Right cardiac atrium (tissue), 5 donors: ENCODE results near the gene COL2A1. TPM values are rescaled to one million over a fixed set of nuclear protein-coding genes. Genes with fewer than 3 reads are reported as not detected.
A peak's percentile ranks its signal among the peaks of the same experiment; 100 is the strongest.

Experiments
- ATAC-seq, 2 donors: fragments of 200-7000 bp; cut with Tn5 transposase; one replicate each; pipeline versions ENCODE4 v1.8.0 to v1.9.1; 2020; ENCODE audit warnings: moderate library complexity in 2 of 2, mild to moderate bottlenecking in 1 of 2
- DNase-seq, 3 donors: peaks; one replicate each; pipeline ENCODE4 v3.0.0-alpha.2; 2020
- H3K27ac ChIP-seq: one replicate; pipeline ENCODE4 v1.5.1; 2013; ENCODE audit warnings: mild to moderate bottlenecking, low read length, control low read depth, moderate library complexity
- H3K27me3 ChIP-seq: one replicate; pipeline ENCODE4 v1.6.1; 2013; ENCODE audit not compliant: control insufficient read depth, insufficient read depth
- H3K4me1 ChIP-seq: one replicate; pipeline ENCODE4 v1.6.1; 2013; ENCODE audit warnings: low read length; ENCODE audit not compliant: control insufficient read depth, insufficient read depth
- H3K4me3 ChIP-seq: one replicate; pipeline ENCODE4 v1.5.1; 2013; ENCODE audit warnings: low read length, control low read depth
- H3K9me3 ChIP-seq: one replicate; pipeline ENCODE4 v1.6.1; 2013; ENCODE audit warnings: low read length; ENCODE audit not compliant: control insufficient read depth
- WGBS: extraction: QIAGEN DNeasy Blood & Tissue Kit; methylation state at CpG from one replicate; pipeline ENCODE4 v1.1.7; 2013; 5-methylcytosine and 5-hydroxymethylcytosine counted together
- intact Hi-C, 4 donors: fragments of 100-400 bp; cut with DNase I; formaldehyde crosslinking; loops; one replicate each; pipeline versions ENCODE4 v1.11.0 to v1.14.0; 2022 to 2023
- polyA plus RNA-seq: library from polyadenylated mRNA; stranded (reverse); fragments of 200-250 nt; gene quantifications from one replicate; pipeline ENCODE4 v1.2.3, GENCODE V29; 2013
- total RNA-seq, 4 donors: library from RNA; stranded (reverse); fragmentation: NEBNext Ultra II Directional; extraction: Animal tissue kit (Norgen Biotek cat#: 25700); gene quantifications; one replicate each; pipeline ENCODE4 v1.2.1, GENCODE V29; 2021
- donor health status: healthy with polysubstance abuse.
- donor health status: DM: no; HTN: yes; CAD: no.
- donor health status: DM: no; HTN: no; CAD: no.
- donor health status: DM: no; HTN: yes; CAD: no; lungs with severe emphysema.
- donor health status: DM: yes; HTN: yes; CAD: no.

COL2A1 gene
- total and polyA plus RNA-seq, 5 donors: 0.07 TPM; not detected in 4

DNA sequence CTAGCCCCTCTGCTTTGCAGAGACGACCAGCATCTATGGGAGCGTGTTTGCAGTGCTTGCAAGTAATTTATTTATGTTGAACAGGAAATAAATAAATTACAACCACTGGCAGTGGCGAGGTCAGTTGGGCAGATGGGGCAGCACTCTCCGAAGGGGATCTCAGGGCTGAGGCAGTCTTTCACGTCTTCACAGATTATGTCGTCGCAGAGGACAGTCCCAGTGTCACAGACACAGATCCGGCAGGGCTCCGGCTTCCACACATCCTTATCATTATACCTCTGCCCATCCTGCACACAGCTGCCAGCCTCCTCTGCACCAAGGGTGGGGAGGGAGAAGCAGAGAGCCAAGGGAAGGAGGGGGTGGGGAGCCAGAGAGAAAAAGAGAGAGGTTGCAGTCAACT lies 4.5 kb downstream of the COL2A1 start:
- H3K27me3 ChIP-seq: no peaks in the 10 kb centered on the region

DNA sequence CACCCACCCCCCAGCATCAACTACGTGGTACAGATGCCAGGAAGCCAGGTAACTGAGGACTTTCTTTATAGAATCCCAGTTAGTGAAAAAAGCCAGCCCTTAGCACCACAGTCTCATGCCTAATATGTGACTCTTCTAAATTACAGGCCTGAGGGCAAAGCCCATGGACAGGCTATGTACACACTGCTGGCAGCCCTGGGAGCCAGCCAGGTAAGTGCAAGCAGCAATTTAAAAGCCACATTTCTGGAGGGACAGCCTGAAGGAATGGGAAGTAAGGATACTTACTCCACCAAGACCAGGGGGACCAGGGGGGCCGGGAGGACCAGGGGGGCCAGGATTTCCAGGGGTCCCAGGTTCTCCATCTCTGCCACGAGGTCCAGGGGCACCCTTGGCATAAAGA lies 7.0 kb downstream of the COL2A1 start:
- peaks cover 4% of the 10 kb centered on the region for H3K4me1 ChIP-seq
- intact Hi-C loops: no loop called here
- ATAC-seq: no peak
- DNase-seq: no peak
- whole genome bisulfite sequencing: 79% methylated on average over 3 of the region's 3 CpGs
- H3K9me3 ChIP-seq: no peaks in the 10 kb centered on the region
- no peak overlapping the region for H3K4me3 ChIP-seq
- no peaks in the 10 kb centered on the region for H3K27me3 ChIP-seq
- no peak overlapping the region for H3K27ac ChIP-seq

More for the DNA sequence above, 4.5 kb downstream of the COL2A1 start:
- DNase-seq (no peak), ATAC-seq (no peak)
- intact Hi-C loops: no loop called here
- Histone ChIP-seq H3K4me1 (peaks cover 4% of the 10 kb centered on the region), H3K4me3 (no peak overlapping the region), H3K9me3 (no peaks in the 10 kb centered on the region), H3K27ac (no peak overlapping the region)
- WGBS: 59% methylated on average over 9 of the region's 9 CpGs

DNA sequence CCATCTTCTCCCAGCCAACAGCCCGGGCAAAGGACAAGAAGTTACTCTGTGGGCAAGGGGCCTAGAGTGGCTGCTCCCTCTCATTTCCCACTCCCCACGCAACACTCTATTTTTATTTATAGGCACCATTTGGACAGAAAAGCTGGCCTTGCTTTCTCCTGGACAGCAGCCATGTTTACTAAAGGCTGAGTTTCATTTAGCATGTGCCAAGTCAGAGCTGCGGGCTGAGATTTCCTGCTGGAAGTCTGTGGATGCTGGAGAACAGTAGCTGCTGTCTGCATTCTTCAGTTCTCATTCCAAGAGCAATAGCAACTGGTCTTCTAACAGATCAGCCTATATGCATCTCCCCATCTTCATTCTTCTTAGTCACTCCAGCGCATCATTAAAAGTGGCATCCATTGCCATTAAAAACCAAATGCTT lies 8.3 kb downstream of the COL2A1 start:
- DNase-seq (no peak), ATAC-seq (peak in 1 of 2 donors; percentile 47)
- Histone ChIP-seq H3K27ac (no peak overlapping the region), H3K27me3 (no peaks in the 10 kb centered on the region), H3K9me3 (no peaks in the 10 kb centered on the region), H3K4me1 (peaks cover 8% of the 10 kb centered on the region), H3K4me3 (no peak overlapping the region)
- 21% methylated on average over 4 of the region's 4 CpGs for WGBS
- intact Hi-C loops: no loop called here

DNA sequence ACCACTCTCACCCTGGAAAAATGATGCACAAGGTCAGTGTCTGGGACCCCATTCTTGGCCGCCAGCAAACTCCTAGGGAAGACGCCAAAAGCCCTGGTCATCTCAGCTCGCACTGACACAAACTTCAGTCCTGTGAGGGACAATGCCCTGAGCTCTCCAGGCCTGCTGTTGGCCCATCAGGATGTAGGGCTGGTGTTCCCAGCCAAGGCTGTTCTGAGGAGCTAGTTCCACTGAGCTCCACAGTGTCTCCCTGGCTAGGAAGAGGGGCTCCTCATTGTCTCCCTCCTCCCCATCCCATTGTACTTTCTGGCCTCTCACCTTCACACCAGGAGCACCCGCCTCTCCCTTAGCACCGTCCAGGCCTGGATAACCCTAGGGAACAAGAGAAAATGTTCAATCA lies 10.8 kb downstream of the COL2A1 start:
- no peak overlapping the region for H3K27ac ChIP-seq
- intact Hi-C loops: no loop called here
- peaks cover 9% of the 10 kb centered on the region for H3K4me1 ChIP-seq
- no peaks in the 10 kb centered on the region for H3K27me3 ChIP-seq
- no peak overlapping the region for H3K4me3 ChIP-seq
- WGBS: 96% methylated on average over 5 of the region's 5 CpGs
- ATAC-seq (no peak), DNase-seq (no peak)
- H3K9me3 ChIP-seq: no peaks in the 10 kb centered on the region

DNA sequence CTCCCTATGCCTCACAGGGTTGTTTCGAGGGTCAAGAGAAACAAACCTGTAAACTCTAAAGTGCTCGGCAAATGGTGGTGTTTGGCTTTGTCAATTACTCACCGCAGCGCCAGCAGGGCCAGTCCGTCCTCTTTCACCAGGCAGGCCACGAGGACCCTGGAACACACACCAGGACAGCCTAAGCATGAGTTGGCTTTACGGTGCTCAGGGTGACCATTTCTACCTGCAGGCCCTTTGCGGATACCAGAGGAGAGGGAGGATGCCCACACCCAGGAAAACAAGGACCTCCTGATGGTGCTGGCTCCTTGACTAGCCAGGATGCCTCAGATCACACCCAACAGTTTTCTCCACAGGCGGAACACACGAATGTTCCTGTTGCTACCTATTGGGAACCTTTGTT lies 11.5 kb downstream of the COL2A1 start:
- H3K27ac ChIP-seq: no peak overlapping the region
- no peaks in the 10 kb centered on the region for H3K27me3 ChIP-seq
- H3K4me1 ChIP-seq: peaks cover 10% of the 10 kb centered on the region
- DNase-seq (no peak), ATAC-seq (no peak)
- intact Hi-C loops: no loop called here
- H3K9me3 ChIP-seq: no peaks in the 10 kb centered on the region
- 93% methylated on average over 10 of the region's 10 CpGs for WGBS
- no peak overlapping the region for H3K4me3 ChIP-seq

DNA sequence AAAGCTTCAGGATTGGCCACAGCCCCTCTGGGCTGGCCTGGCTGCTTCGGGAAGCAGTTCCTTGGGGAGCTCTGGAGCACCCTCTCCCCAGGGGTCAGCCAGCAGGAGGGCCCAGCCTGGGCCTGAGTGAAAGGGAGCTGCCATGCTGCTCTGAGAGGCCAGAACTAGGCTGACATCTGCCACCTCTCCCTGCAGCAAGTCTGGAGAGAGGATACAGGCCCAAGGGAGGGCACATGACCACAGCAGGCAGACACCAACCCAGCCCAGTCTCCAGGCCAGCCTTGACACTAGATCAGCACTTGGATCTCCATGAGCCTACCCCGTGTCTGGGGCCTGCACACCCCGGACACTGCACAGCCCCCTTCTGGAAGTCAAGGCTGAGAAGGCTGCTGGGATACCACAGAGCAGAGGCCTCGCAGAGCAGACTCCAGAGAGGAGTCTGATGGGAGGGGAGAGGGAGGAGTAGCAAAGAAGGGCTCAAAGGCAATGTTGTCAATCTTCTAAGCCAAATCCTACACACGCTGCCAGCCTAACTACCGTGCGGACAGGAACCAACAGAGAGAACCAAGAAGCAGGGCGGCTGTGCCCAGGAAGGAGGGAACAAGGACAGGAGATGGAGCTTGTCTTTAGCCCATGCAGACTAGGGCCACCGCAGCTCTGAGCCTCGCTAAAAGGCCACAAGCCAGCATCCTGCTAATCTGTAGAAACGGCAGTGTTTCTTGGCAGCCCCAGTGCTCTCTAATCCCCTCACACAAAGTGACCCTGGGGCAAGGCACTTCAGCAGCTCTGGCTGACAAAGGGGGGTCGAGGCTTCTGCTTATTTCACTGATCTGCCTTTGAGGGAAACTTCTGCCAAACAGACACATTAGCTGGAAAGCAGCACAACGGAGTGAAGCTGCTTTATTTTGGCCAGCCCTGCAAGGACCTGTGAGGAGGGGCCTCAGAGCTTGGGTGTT lies 12.9 kb downstream of the COL2A1 start:
- 46% methylated on average over 13 of the region's 13 CpGs for WGBS
- Histone ChIP-seq H3K4me1 (peaks cover 12% of the 10 kb centered on the region), H3K27me3 (no peaks in the 10 kb centered on the region), H3K27ac (no peak overlapping the region), H3K9me3 (no peaks in the 10 kb centered on the region), H3K4me3 (no peak overlapping the region)
- intact Hi-C loops: no loop called here
- peak in 1 of 2 donors; percentile 30 for ATAC-seq
- peak in 1 of 3 donors; percentile 48 for DNase-seq

DNA sequence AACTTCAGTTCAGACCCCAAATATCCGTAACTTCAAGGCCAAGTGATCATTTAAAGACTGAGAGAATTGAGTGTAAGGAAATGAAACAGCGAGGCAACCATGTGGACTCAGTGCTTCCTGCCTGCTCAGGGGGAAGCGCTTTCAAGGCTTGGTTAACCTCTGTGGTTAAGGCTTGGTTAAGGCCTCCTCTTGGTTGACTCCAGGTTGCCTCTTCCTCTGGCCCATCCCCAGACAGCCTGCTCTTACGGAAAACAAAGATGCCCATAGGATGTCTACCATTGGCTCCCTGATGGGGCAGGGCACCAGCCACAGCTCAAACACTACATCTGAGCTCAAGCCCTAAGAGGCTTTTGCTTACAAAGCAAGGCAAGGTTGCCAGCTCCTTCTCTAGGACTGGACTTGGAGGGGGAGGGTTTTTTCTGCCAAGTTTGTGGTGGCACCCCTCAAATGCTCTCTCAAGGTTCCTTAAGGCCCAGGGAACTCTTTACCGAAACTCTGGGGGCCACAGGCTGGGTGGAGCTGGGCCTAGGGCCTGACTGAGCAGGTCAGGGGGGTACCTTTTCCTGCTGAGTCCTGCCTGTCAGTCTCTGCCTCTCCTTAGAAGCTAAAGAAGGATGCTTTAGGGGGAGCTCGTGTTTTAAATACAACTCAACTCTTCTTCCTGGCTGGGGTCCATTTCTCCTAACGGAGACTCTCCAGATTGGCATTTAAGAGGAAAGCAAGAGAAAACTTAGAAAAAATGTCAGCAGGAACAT lies 13.7 kb downstream of the COL2A1 start:
- no peak for DNase-seq
- intact Hi-C loops: no loop called here
- Histone ChIP-seq H3K9me3 (no peaks in the 10 kb centered on the region), H3K27me3 (no peaks in the 10 kb centered on the region), H3K4me1 (peaks cover 8% of the 10 kb centered on the region), H3K4me3 (no peak overlapping the region), H3K27ac (no peak overlapping the region)
- ATAC-seq: no peak
- 78% methylated on average over 7 of the region's 7 CpGs for WGBS

DNA sequence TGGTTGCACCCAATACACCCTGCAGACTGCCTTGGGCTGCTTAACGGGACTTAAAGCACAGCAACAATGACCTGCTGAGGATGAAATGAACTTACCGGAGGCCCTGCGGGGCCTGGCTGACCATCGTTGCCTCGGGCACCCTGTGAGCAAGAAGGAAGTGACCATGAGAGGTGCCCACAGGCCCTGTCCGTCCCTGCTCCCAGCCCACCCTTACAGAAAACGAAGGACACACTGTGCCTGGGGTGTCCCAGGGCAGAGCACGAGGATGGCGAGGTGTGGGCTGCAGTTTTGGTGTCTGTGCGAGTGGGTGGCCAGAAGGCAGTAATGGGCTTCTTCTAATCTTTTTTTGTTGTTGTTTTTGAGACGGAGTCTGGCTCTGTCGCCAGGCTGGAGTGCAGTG lies 14.6 kb downstream of the COL2A1 start:
- peak in 1 of 3 donors; percentile 14 for DNase-seq
- 90% methylated on average over 12 of the region's 12 CpGs for WGBS
- H3K4me3 ChIP-seq: no peak overlapping the region
- intact Hi-C loops: no loop called here
- H3K27me3 ChIP-seq: no peaks in the 10 kb centered on the region
- H3K27ac ChIP-seq: no peak overlapping the region
- ATAC-seq: no peak
- H3K4me1 ChIP-seq: peaks cover 8% of the 10 kb centered on the region
- H3K9me3 ChIP-seq: no peaks in the 10 kb centered on the region

DNA sequence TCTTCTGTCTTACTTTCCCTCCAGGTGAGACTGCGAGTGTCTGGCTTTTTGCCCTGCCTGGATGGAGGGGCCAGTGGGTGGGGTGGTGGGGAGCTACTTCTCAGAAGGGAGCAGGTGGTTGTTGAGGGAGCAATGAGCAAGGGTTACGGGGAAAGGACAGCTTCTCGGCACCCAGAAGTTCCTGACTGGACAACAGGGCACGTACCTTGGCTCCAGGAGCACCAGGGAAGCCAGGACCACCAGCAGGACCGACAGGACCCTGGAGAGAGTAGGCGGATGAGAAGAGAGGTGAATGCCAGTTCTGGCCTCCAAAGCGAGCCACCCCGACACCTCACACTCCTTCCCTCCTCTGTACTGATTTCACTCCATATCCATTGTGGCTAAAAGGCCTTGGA lies 15.3 kb downstream of the COL2A1 start:
- Histone ChIP-seq H3K4me3 (no peak overlapping the region), H3K4me1 (peaks cover 8% of the 10 kb centered on the region), H3K9me3 (no peaks in the 10 kb centered on the region), H3K27me3 (no peaks in the 10 kb centered on the region), H3K27ac (no peak overlapping the region)
- no peak for ATAC-seq
- DNase-seq: no peak
- WGBS: 95% methylated on average over 8 of the region's 8 CpGs
- intact Hi-C loops: no loop called here

DNA sequence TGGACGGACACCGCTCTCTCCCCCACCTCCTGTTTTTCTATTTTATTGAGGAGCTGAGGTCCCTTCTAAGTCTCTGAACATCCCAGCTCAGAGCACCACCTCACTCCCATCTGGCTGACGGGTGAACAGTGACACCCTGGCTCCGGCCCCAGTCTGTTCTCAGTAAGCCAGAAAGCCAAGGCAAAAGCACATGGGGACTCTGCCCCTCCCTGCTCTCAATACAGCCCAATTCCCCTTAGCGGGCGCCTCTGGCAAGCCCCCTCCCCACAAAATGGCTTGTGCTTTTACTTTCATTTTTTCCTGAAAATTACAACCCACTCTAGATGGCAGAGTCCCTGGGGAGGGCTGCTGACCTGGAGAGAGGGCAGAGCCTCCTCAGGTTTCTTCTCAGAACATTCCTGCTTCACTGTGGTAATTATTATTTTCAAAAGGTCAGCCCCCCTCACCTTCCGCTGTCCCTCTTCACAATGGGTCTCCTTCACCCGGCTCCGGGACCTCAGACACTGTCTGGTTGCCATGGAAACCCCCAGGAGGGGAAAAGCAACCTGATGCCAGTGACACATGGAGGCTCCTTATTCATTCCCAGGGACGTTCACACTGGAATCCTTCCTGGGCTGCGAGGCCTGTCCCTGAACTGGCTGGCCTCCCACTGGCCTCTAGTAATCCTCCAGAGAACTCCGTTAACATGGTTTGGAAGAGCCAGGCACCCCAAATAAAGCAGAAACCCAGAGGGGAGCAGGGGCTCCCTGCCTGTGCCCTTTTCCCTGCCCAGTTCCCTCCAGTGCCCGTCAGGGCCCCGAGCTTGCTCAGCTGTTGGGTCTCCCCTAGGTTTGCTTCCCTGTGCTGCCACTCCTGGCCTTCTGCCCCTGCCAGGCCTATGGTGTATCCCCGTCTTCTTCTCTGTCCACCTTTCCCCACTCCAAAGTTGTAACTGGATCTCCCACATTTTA lies 15.9 kb downstream of the COL2A1 start:
- no peaks in the 10 kb centered on the region for H3K27me3 ChIP-seq
- peak; percentile 53 to 64 for ATAC-seq
- intact Hi-C loops: no loop called here
- WGBS: 59% methylated on average over 15 of the region's 15 CpGs
- H3K4me3 ChIP-seq: no peak overlapping the region
- peak in 2 of 3 donors; percentile 68 to 79 for DNase-seq
- H3K9me3 ChIP-seq: no peaks in the 10 kb centered on the region
- H3K4me1 ChIP-seq: peaks cover 8% of the 10 kb centered on the region
- H3K27ac ChIP-seq: no peak overlapping the region
